SK-N-MC (cell line): ENCODE results near the gene HBB.

Experiments
- DNase-seq: peaks from one replicate; pipeline ENCODE4 v3.0.0-alpha.2; 2011; ENCODE audit warnings: low read depth, low spot score
- H3K27ac ChIP-seq: fragments of 200-600 bp; sonication (generic); 2 replicates; pipeline ENCODE4 v1.5.1; 2016; ENCODE audit warnings: mixed run types
- H3K36me3 ChIP-seq: fragments of 200-600 bp; sonication (generic); 2 replicates; pipeline ENCODE4 v1.6.1; 2017; ENCODE audit warnings: antibody characterized with exemption, low read length, mixed read lengths; ENCODE audit not compliant: insufficient read depth
- H3K4me3 ChIP-seq: fragments of 200-600 bp; sonication (generic); 2 replicates; pipeline ENCODE4 v1.5.1; 2016
- H3K9ac ChIP-seq: fragments of 200-600 bp; sonication (generic); 2 replicates; pipeline ENCODE4 v1.8.0; 2017; ENCODE audit warnings: mixed run types, mixed read lengths; ENCODE audit not compliant: insufficient read length
- H3K9me3 ChIP-seq: fragments of 200-600 bp; sonication (generic); 2 replicates; pipeline ENCODE4 v1.6.1; 2017; ENCODE audit warnings: low read depth, mild to moderate bottlenecking, antibody characterized with exemption, low read length, moderate library complexity, mixed read lengths
- EZH2 ChIP-seq: fragments of 200-600 bp; sonication (generic); IDR thresholded peaks from one replicate; pipeline ENCODE4 v1.6.1; 2017; ENCODE audit warnings: antibody characterized with exemption
- FOXP2 ChIP-seq: optimal IDR thresholded peaks from 2 replicates; pipeline ENCODE3; 2011; ENCODE audit warnings: mild to moderate bottlenecking, moderate library complexity; ENCODE audit not compliant: insufficient read depth; ENCODE audit errors: extremely low read length, control extremely low read depth
- POLR2AphosphoS5 ChIP-seq: IDR thresholded peaks from 2 replicates; pipeline ENCODE4 v1.6.1; 2012; ENCODE audit warnings: mild to moderate bottlenecking, low read depth, low read length, borderline replicate concordance

HBB gene

GRCh38 chr11:5197536-5197935 lies 29.3 kb downstream of the HBB start:
- DNase-seq, result no peak
- no peak for TF ChIP-seq POLR2AphosphoS5
- TF ChIP-seq FOXP2, result no peak
- TF ChIP-seq EZH2, result no peak
- H3K9me3 ChIP-seq, result no peaks in the 10 kb centered on the region

DNA sequence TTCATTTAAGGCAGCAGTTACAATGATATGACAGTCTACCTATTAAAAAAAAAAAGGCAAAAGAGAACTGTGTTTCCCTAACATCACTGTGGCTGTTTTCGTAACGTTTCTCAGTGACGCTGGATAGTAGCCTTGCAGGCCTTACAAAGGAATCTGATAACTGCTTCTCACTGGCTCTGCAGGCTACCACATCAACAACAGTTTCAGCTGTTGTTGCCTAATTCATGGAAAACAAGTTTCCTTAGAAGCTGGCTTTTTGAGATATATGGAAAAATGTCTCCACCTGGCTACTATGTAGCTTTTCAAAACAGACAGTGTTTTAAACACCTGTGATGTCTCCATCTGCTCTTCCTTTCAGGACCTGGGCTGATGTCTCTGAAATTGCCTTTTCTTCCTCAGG lies 30.1 kb downstream of the HBB start:
- Histone ChIP-seq H3K9ac (no peak overlapping the region), H3K36me3 (no peaks in the 10 kb centered on the region), H3K4me3 (no peak overlapping the region), H3K9me3 (no peaks in the 10 kb centered on the region), H3K27ac (no peak overlapping the region)
- DNase-seq, result no peak
- no peak for TF ChIP-seq POLR2AphosphoS5
- TF ChIP-seq EZH2, result no peak

More at GRCh38 chr11:5197536-5197935, 29.3 kb downstream of the HBB start:
- Histone ChIP-seq H3K9ac (no peak overlapping the region), H3K4me3 (no peak overlapping the region), H3K27ac (no peak overlapping the region), H3K36me3 (no peaks in the 10 kb centered on the region)

DNA sequence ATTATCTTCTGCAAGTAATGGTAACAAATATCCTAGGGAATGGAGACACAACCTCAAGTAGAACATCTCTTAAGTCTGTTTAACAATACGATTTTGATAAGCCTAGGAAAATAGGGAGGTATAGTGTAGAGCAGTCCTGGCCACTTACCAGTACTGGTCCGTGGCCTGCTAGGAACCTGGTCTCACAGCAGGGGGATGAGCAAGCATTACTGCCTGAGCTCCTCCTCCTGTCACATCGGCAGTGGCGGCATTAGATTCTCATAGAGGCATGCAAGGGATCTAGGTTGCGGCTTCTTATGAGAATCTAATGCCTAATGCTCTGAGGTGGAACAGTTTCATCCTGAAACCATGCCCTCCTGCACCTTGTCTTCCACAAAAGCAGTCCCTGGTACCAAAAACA lies 30.8 kb downstream of the HBB start:
- Histone ChIP-seq H3K36me3 (no peaks in the 10 kb centered on the region), H3K9me3 (no peaks in the 10 kb centered on the region), H3K9ac (no peak overlapping the region), H3K4me3 (no peak overlapping the region), H3K27ac (no peak overlapping the region)
- DNase-seq, result no peak
- TF ChIP-seq FOXP2, result no peak
- TF ChIP-seq EZH2, result no peak
- no peak for TF ChIP-seq POLR2AphosphoS5

GRCh38 chr11:5192738-5193137 lies 34.1 kb downstream of the HBB start:
- Histone ChIP-seq H3K4me3 (no peak overlapping the region), H3K27ac (no peak overlapping the region), H3K9me3 (no peaks in the 10 kb centered on the region), H3K9ac (no peak overlapping the region), H3K36me3 (no peaks in the 10 kb centered on the region)
- TF ChIP-seq FOXP2, result no peak
- TF ChIP-seq EZH2, result no peak
- no peak for TF ChIP-seq POLR2AphosphoS5
- DNase-seq, result no peak

GRCh38 chr11:5188201-5188600 lies 38.7 kb downstream of the HBB start:
- TF ChIP-seq EZH2 (no peak), FOXP2 (no peak), POLR2AphosphoS5 (no peak)
- no peak overlapping the region for H3K27ac ChIP-seq
- no peaks in the 10 kb centered on the region for H3K9me3 ChIP-seq
- no peaks in the 10 kb centered on the region for H3K36me3 ChIP-seq
- H3K4me3 ChIP-seq, result no peak overlapping the region
- H3K9ac ChIP-seq, result no peak overlapping the region
- no peak for DNase-seq

DNA sequence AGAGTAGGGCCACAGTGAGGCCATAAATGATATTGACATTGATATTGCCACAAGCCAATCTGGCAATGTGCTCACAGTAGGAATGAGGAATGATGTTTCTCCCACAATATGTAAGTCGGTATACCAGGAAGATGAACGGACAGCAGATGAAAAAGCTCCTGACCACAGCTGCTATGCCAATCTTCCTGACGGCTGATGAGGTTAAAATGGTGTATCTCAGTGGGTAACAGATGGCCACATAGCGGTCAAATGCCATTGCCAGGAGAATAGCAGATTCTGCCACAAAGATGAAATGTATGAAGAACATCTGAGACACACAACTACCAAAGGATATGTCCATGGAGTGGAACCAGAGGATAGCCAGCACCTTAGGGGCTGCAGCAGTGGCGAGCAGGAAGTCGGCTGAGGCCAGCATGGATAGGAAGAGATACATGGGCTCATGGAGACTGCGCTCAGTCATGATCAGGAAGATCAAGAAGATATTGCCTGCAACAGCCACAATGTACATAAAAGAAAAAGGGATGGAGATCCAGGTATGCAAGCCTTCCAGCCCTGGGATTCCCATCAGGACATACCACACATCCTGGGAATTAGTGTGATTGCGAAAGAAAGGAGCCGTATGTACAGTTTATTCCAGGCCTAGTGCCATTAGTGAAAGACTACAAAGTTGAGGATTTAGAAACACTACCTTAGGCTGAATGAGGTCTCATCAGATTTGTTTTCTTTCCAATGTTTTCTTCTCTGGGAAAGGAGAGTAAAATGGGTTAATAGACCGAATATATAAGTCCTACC lies 48.6 kb downstream of the HBB start:
- no peaks in the 10 kb centered on the region for H3K9me3 ChIP-seq
- TF ChIP-seq FOXP2, result no peak
- TF ChIP-seq EZH2, result no peak
- TF ChIP-seq POLR2AphosphoS5, result no peak
- no peak overlapping the region for H3K4me3 ChIP-seq
- no peaks in the 10 kb centered on the region for H3K36me3 ChIP-seq
- no peak overlapping the region for H3K27ac ChIP-seq
- no peak overlapping the region for H3K9ac ChIP-seq
- DNase-seq, result no peak
